H54 (cell line): ENCODE data around the gene HOXA3.

Experiments used
- DNase-seq: peaks from one replicate; pipeline ENCODE4 v3.0.0; 2011; ENCODE audit warnings: low spot score, mixed read lengths; ENCODE audit not compliant: insufficient read length
- FAIRE-seq: peaks from 3 replicates; lab custom pipeline; 2011; peaks lifted over from hg19 to GRCh38; lab: Jason Lieb, UNC
- POLR2A ChIP-seq: IDR thresholded peaks from 2 replicates; pipeline ENCODE4 v1.6.1; 2011; ENCODE audit warnings: low read depth, mild to moderate bottlenecking, low read length

The HOXA3 gene

DNA sequence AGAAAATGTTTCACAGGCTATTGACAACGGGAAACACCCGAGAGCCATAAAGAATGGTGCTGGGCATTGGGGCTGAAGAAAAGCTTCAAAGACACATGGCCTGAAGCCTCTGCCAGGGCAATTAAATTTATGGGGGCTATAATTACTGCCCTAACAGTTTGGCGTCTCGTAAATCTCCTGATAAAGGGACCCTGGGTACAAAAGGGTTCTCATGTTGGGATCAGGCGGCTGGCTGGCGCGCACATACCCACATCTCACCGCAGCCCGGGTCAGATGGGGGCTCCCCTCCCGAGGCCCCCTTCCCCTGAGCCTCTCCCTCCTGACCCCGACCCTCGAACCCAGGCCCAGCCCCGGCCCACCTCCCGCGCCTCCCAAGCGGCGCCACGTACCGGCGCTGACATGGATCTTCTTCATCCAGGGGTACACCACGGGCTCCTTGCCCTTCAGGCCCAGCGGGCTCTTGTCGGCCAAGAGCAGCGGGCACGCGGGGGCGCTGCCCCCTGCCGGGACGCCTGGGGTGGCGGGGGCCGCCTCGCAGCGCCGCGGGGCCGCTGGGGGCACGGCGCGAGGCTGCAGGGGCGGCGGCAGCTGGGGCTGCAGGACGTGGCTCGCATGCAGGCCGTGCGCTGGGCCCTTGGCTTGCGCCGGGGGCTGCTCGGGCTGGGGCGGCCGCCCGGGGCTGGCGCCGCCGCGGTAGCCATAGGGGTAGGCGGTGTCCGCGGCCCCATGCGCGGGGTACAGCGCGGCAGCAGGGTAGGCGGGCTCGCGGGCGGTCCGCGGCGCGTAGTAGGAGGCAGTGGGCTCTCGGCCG lies 22.4 kb downstream of the HOXA3 start:
- DNase-seq (peak; percentile 63), FAIRE-seq (no peak)
- peak; percentile 37 for TF ChIP-seq POLR2A

- FAIRE-seq (no peak), DNase-seq (no peak)
- no peak for TF ChIP-seq POLR2A
These were observed 23.3 kb downstream of the HOXA3 start for GRCh38 chr7:27128776-27129728.

DNA sequence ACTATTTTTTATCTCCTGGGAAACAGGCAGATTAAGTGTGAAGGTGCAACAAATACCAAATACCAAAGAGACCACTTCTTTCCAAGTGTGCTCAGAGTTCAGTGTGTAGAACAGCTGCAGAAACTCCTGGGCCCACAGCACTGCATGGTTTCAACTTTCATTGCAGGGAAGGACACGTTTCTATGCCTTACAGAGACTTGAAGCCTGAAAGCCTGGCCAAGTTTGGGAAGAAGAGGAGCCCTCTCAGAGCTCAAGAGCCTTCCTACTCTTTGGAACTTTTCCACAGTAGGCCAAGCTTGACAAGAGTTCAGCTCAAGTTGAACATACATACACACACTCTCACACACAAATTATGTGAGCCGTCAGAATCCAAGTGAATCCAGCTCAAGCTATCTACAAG lies 24.3 kb downstream of the HOXA3 start:
- no peak for FAIRE-seq
- no peak for TF ChIP-seq POLR2A

DNA sequence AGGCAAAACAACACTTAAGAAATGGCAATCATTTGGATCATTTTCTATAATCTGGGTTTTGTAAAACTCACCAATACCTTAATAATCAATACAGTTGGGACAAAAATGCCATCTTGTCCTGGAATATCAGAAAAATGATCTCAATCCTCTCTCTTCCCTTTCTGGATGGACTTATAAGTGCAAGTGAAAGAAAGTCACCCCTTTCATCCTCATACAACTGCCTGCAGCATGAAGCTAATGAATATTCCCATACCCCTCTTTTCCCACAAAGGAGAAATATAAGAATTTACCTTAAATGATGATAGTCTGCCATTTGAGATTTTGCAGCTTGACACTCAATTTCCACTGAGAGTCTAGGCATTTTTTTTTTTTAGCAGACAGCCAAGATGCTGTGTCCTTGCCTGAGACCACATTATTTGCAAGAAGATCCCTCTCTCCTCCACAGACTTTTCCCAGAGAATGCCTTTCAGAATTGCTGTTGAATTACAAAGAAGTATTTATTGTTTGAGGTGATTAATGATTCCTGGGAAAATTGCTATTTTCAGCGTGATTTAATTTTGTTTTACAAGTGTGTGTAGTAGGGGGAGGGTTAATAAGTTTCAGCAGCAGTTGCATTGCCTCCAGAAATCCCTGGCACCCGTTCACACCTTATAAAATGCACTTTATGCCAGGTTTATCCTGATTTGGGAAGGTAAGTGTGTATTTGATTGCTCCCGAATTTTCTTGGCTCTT lies 25.6 kb downstream of the HOXA3 start:
- TF ChIP-seq POLR2A: no peak
- DNase-seq (no peak), FAIRE-seq (no peak)

More for the DNA sequence above, 24.3 kb downstream of the HOXA3 start:
- no peak for DNase-seq

DNA sequence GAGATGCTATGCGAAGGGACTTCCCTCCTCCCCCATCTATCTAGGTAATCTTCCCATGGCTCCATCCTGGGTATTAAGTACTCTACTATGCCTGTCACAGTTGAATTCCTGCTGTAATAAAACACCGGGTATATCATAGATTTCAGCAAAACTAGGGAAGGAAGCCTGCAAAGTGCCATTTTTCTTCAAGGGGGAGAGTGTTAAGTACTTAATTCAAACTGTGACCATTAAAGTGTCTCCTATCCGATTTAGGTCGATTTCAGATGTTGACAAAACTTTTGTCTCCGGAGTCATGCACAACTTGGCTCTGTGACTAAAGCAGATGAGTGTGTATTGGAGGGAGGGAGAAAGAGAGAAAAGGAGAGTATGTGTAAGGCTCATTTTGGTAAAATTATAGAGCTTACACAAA lies 26.4 kb downstream of the HOXA3 start:
- no peak for TF ChIP-seq POLR2A
- DNase-seq (no peak), FAIRE-seq (no peak)

GRCh38 chr7:27124902-27125689 lies 27.3 kb downstream of the HOXA3 start:
- no peak for TF ChIP-seq POLR2A
- no peak for DNase-seq
- no peak for FAIRE-seq

DNA sequence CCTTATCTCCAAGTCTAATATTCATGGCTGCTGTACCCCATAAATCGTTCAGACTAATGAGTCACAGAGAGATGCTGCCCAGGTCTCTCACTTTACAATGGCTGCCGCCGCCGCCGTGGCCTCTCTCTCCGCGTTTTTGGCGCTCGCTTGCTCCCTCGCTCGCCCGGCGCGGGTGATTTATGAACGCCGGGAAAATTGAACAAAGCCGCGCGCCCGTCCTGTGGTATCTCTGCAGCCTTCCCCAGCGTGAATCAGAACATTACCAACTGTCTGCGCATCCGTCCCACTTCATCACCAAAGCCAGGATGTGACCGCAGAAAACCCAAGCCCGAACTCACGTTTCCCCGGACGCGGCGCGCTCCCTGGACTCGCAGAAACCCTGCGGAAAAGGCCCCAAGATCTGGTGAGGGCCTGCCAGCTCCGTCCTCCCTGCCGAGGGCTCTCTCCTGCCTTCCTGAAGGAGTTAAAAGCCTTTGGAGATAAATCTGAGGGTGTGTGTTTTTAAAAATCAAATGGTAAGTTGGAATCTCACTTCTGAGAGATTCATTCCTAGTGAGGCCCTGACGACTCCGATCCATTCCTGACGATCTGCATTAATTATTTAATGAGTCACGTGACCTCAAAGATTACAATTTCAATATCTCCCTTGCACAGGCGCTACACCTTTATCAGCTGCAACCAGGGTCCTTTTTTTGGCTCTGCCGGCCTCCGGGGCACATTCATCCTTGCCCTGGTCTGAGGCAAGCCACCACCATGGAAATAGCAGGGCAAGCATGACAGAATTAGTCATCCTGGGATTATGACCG lies 28.1 kb downstream of the HOXA3 start:
- peak; percentile 98 for DNase-seq
- TF ChIP-seq POLR2A: no peak
- peak; percentile 23 for FAIRE-seq

DNA sequence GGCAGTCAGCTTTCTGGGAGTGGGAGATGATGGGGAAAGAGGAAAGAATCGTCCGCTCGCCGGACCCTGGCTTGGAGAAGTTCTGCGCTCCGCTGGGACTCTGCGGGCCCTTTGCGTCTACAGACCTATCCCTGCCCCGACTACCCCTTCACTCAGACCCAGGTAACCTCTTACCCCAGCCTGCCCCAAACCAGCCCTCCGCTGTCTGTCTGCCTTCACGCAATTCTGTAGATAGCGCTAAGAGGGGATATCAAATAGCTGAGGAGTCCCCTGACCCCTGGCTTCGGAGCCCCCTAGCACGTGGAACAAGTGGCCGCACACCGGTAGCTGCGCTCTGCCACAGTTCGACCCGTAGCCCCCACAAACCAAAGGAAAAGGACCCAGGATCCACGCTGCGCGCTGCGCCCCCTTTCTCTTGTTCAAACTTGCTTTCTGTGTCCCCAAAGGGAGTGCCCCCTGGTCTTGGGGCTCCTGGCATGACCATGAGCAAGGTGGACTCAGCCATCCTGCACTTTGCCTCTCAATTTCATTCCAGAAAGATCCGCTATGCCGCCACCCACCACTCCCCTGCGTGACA lies 28.8 kb downstream of the HOXA3 start:
- FAIRE-seq (no peak), DNase-seq (no peak)
- no peak for TF ChIP-seq POLR2A

DNA sequence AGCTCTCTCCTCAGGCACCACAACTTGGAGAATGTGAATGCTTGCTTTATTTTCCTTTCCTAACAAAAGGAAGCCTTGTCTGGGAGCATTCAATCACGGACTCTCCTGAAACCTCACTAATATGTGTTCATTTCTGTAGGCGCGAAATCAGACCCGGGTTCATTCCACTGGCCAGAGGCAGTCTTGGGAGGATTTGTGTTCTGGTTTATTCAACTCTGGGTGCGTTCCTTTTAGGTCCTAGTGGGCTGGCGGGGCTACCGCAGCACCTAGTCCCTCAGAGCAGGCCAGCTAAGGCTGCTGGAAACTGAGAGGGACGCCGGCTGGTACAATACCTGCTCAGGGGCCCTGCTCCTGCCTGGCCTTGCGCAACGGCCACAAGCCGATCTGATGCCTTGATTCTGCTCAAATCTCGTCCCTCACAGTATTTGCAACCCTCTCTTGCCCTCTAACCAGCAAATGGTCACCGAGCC lies 29.3 kb downstream of the HOXA3 start:
- no peak for TF ChIP-seq POLR2A
- FAIRE-seq: no peak
- DNase-seq: no peak

DNA sequence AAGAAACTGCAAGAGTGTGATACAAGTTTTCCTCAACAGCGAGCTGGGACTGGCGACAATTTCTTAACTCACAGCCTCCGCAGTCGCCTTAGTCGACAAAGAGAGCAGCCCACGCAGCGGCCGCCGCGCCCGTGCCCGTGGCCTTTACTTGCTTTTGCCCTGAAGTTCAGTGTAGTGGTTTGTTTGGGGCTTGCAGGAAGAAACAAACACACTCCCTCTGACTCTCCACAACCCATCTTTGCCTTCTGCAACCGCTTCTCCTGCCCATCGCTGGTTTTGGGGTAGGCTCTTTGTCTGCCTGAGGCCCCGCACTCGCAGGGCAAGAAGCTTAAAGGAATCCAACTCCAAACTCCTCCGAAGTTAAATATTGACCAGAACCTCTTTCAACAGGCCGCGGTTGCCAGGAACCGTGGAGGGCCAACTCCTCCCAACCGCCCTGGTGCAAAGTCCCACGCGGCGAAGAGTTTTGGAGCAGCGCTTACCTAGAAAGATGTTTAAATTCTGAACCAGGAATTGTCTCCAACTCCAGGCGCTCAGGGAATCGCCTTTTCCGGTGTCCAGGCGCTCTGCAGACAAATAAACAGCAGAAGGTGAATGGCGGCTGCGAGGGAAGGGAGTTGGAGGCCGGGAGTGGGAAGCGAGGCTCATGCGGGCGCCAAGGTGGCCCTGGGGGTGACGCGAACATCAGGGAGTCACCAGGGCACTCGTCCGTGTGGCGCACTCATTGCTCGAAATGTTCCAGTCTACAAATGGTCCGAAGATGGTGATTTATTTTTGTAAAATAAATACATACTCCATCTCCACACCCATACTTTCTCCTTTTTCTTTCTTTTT lies 30.1 kb downstream of the HOXA3 start:
- TF ChIP-seq POLR2A: no peak
- FAIRE-seq (no peak), DNase-seq (no peak)

GRCh38 chr7:27121684-27122076 lies 30.7 kb downstream of the HOXA3 start:
- FAIRE-seq (no peak), DNase-seq (no peak)
- no peak for TF ChIP-seq POLR2A
